Activated CD4-positive, alpha-beta T cell treated with anti-CD3 and anti-CD28 coated beads, Interleukin-2, Interleukin-6, amounts not matched to agents 100 ng/mL and 50 ng/mL, durations not matched to agents 16 hours and 8 hours (primary cell): ENCODE measurements around the gene TRAF3.
"Not testable (repeated sequence)": the region's sequence is repeated elsewhere in the genome, so short reads cannot be mapped to it uniquely, and the experiment has no call there.

Experiments used
- DNase-seq: peaks from one replicate; pipeline ENCODE4 v3.0.0-alpha.2; 2020

TRAF3 gene

DNA sequence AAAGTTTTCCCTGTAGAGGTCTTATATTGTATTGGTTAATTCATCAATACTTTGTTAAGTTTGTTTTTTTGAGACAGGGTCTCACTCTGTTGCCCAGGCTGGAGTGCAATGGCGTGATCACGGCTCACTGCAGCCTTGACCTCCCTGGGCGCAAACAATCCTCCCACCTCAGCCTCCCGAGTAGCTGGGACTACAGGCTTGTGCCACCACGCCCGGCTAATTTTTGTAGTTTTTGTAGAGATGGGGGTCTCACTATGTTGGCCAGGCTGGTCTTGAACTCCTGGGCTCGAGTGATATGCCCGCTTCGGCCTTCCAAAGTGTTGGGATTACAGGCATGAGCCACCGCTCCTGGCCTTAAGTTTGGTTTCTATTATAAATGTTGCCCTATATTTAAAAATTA lies 149.6 kb downstream of the TRAF3 start:
- not testable (repeated sequence) for DNase-seq

DNA sequence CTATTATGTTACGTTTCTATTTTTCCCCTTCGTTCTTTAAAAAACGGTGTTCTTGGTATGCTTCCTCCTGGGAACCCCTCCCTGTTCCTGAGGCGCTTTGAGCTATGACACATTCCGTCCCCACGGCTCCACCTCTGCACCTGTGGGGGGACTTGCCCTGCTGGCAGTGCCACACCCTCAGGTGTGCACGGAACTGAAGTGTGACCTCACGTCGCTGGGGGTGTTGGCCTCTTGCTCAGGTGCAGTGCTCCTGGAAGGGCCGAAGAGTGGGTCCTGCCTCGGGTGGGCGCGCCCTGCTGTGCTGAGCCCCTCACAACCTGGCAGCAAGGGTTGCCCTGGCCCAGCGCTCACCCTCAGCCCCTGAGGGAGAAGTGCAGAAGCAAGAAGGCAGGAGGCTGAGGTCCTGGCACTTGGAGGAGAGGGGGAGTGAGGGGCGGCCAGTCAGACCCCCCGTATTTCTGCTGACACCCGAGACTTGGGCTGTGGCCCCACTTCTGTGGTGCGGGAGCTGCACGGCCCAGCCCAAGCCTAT lies 150.2 kb downstream of the TRAF3 start:
- no peak for DNase-seq

DNA sequence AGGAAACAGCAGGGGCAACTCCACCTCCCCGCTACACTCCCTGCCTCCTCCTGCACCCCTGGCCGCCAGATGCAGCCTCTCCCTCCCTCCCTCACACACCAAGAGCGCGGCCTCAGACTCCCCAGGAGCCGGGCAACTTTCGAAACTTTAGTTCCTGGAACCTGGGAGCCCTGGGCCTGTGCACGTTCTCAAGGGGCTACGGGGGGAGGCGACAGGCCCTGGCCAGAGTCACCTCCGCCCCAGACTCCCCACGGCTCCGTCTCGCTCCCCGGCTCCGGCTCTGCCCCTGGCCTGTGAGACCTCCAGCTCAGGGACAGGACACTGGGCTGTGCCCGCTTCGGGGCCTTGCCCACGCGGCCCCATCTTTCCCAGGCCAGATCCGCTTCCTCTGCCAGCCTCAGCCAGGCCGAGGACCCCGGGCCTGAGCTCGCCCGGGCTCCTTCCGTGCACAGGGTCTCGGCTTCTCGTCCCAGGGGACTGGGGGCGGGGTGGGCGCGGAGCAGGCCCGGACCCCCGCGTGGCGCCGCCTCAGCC lies 150.7 kb downstream of the TRAF3 start:
- no peak for DNase-seq

DNA sequence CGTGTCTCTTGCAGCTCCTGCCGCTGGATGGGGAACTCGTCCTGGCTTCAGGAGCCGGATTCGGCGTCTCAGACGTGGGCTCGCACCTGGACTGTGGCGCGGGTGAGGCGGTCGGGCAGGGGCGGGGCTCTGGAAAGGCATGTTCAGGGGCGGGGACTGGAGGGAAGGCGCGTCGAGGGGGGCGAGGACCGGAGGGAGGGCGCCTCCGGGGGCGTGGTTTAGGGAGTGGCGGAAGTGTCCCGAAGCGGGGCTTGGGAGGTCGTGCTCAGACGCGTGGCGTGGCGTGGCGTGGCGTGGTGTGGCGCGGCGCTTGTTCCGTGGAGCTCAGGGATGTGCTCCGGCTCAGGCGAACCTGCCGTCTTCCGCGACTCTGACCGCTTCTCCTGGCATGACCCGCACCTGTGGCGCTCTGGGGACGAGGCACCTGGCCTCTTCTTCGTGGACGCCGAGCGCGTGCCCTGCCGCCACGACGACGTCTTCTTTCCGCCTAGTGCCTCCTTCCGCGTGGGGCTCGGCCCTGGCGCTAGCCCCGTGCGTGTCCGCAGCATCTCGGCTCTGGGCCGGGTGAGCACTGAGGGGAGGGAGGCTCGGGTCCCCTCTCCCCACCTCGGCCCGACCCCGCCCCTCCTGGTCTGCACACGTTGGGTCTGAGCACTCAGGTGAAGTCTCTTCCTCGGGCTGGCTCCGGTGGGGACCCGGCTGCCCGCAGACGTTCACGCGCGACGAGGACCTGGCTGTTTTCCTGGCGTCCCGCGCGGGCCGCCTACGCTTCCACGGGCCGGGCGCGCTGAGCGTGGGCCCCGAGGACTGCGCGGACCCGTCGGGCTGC lies 151.4 kb downstream of the TRAF3 start:
- peak; percentile 51 for DNase-seq

DNA sequence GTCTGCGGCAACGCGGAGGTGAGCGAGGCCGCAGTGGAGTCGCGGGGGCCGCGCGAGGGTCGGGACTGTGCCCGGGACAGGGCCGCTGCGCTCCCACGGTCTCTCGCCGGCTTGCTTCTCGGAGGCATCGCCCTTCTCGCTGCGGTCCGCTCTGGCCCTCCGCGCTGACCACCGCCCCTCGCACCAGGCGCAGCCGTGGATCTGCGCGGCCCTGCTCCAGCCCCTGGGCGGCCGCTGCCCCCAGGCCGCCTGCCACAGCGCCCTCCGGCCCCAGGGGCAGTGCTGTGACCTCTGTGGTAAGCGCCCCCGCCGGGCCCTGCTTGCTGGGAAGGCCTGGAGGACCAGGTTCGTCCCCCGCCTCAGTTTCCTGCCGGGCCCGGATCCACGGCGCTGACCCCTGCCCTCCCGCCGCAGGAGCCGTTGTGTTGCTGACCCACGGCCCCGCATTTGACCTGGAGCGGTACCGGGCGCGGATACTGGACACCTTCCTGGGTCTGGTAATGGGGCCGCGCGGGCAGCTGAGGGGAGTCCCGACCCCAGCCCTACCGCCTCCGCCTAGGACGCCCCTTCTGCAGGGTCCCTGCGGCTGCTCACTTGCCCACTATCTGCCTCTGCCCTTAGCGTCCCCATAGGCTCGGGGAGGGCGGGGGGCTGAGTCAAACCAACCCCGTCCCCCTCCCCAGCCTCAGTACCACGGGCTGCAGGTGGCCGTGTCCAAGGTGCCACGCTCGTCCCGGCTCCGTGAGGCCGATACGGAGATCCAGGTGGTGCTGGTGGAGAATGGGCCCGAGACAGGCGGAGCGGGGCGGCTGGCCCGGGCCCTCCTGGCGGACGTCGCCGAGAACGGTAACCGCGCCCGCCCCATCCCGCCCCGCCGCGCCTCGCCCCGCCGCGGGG lies 152.2 kb downstream of the TRAF3 start:
- DNase-seq = no peak

DNA sequence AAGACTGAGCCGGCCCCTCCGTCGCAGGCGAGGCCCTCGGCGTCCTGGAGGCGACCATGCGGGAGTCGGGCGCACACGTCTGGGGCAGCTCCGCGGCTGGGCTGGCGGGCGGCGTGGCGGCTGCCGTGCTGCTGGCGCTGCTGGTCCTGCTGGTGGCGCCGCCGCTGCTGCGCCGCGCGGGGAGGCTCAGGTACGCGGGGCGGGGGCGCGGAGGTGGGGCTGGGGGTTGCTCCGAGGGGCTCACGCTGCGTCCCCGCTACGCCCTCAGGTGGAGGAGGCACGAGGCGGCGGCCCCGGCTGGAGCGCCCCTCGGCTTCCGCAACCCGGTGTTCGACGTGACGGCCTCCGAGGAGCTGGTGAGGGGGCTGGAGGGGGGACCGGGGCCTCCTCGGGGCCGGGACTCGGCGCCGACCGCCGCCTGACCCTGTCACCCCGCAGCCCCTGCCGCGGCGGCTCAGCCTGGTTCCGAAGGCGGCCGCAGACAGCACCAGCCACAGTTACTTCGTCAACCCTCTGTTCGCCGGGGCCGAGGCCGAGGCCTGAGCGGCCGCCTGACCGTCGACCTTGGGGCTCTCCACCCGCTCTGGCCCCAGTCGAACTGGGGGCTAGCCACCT lies 153.0 kb downstream of the TRAF3 start:
- no peak for DNase-seq

DNA sequence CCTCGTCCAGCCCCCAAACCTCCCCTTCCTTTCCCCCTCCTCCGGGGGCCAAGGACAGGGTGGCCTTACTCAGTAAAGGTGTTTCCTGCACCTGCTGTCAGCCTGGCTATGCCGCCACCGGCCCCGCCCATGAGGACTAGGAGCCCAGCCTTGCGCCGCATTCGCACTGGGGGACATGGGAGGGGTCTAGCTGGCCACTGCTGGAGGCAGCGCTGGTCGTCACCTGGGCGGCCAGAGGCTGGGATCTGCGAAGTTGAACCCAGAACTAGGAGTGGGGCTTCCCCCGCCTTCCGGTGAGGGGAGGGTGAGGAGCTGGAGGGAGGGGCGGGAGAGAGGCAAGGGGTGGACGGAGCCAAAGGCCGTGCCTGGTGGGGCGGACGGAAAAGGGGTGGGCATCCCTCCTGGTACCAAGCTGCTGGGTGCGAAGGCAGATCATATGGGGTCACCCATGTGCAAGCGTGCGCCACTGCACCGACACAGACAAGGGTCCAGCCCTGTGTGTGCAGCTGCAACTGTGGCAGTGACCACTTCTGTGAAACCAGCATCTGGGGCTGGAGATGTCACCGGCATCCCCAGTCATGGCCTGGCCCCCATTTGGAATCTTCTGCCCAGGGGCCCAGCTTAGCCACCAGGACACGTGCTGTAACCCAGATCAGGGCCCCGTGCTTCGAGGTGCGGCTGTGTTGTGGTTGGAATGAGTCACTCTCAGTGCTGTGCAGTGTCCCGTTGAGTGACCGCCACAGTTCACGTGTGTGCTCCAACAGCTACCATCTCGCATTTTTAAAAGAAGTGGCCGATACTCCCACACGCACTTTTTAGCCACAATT lies 153.7 kb downstream of the TRAF3 start:
- no peak for DNase-seq

DNA sequence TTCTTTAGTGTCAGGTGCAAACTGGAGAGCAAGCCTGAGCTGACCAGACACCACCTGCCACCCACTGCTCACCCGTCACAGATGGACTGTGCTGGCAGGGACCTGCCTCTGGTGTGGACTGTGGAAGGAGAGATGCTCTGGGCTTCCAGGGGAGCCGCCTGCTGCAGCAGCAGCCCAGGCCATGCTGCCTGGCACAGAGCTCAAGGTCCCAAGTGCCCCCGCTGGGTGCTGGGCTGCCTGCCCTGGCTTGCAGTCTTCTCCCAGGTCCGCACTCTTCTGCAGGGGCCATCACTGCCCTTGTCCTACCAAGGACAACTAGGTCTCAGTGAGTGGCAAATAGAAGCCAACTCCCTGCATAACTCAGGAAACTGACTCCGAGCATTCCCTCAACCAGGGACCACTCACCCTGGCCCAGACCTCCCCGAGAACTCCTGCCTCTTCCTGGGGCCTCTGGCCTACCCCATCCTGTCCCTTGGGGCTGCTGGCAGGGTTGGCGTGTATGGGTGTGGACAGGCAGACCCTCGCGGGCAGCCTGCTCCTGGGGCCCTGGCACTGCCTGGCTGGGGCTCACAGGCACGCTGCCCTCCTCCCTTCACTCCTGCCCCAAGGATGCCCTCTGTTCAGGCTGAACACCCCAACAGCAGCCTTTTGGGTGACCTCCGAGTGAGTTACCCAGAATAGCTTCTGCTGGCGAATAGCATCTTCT lies 154.5 kb downstream of the TRAF3 start:
- DNase-seq = no peak

GRCh38 chr14:102932484-102933248 lies 155.4 kb downstream of the TRAF3 start:
- DNase-seq = no peak

DNA sequence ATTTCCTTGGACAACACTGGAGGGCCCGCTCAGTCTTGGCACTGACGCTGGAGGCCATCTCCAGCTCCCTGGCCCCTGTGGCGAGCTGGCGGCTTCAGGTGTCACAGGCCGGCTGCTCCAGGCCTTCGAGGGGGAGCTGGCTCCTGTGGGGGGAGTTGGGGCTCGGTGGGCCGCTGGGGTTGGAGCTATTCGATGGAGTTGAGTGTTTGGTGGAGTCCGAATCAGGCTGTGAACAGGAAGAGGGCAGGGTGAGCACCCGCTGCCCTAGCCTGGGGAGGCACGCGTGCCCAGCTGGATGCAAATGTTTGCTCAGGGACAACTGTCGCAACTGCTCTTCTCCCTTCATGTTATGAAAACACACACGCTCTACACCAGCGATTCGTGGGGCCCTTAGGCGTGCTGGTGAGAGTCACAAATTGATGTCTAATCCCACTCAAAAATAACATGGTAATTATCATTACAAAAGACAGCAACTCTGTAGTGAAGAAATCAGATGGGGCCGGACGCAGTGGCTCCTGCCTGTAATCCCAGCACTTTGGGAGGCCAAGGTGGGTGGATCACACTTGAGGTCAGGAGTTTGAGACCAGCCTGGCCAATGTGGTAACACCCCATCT lies 156.5 kb downstream of the TRAF3 start:
- DNase-seq = no peak

DNA sequence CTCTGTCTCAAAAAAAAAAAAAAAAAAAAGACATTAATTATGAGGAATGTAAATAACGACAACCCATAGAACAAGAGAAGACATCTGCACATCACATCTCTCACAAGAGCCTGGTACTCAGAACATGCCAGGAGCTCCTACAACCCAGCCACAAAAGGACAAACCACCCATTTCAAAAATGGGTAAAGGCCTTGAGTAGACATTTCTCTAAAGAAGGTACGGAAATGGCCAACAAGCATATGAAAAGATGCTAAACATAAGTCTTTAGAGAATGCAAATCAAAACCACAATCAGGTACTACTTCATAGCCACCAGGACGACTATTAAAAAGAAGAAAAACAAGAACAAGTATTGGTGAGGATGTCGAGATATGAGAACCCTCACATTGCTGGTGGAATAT lies 158.5 kb downstream of the TRAF3 start:
- DNase-seq = no peak

- no peak for DNase-seq
Measured at GRCh38 chr14:102937331-102938175, 160.3 kb downstream of the TRAF3 start.

DNA sequence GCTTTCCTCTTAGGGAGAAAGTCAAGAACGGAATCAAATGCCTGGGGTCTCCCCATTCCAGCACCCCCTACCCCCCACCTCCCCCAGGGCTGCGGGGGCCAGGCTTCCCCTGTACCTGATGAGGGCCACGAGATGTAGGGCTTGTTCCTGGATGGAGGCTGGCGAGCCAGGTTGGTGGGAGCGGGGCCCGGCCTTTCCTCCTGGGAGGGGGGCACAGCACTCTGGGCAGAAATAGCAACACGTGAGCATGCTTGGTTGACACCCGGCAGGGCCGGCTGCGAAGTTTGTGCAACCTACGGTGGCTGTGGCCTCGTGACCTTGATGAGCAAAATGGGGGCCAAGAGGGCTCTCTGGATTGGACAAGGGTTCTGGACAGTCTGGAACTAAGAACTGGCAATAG lies 160.9 kb downstream of the TRAF3 start:
- no peak for DNase-seq

DNA sequence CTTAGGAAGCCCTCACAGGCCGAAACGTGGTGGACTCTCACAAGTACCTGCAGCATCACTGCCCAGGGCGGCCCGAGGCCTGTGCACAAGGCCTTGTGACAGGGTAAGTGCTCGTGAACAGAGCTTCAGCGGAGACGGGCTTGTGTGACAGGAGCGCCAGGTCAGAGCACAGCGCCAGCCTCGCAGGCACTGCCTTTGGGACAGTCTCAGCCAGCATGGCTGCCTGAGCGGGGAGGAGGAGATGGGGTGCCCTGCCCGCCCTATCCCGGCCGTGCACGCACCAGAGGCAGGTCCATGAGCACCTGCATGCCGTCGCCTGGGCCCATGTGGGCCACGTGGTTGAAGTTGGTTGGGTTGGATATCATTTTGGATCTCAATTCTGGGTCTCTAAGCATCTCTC lies 162.1 kb downstream of the TRAF3 start:
- DNase-seq = no peak

DNA sequence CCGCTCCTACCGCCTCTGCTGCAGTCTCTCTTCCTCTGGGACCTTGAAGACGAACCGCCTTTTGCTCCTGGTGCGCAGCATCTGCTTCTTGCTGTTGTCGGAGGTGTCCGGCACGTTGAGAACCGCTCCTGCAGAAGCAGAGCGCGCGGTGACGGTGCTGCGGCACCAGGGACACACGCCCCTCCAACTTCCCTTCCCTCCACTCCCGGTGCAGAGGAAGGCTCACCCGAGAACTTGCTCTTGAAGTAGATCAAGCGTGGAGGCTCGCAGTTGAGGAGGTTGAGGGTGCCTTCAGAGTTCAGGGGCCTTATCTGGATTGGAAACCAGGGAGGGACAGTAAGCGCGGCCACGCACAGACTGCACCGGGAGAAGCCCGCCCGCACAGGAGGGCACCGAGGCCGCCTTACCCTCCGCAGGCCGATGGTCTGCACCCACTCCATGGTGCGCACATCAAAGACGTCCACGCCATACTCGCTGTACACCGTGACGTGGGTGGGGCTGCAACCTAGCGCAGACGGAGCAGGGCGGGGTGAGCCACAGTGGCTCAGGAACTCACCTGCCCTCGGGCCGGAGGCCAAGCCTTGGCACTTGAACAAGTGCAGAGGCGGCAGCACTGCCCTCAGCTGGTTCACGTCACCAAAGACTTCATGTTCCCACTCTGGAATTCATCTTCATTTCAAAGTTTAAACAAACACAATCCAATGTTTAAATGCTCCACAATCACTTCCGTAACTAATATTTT lies 162.7 kb downstream of the TRAF3 start:
- no peak for DNase-seq

GRCh38 chr14:102940729-102941362 lies 163.6 kb downstream of the TRAF3 start:
- DNase-seq = no peak

- no peak for DNase-seq
Measured at GRCh38 chr14:102941419-102942011, 164.3 kb downstream of the TRAF3 start.

- no peak for DNase-seq
Measured at GRCh38 chr14:102942069-102942468, 164.8 kb downstream of the TRAF3 start.
